Measurements from ENCODE around the gene C1QTNF12.
"Not testable (repeated sequence)": the region's sequence is repeated elsewhere in the genome, so short reads cannot be mapped to it uniquely, and the experiment has no call there.

Gene C1QTNF12

DNA sequence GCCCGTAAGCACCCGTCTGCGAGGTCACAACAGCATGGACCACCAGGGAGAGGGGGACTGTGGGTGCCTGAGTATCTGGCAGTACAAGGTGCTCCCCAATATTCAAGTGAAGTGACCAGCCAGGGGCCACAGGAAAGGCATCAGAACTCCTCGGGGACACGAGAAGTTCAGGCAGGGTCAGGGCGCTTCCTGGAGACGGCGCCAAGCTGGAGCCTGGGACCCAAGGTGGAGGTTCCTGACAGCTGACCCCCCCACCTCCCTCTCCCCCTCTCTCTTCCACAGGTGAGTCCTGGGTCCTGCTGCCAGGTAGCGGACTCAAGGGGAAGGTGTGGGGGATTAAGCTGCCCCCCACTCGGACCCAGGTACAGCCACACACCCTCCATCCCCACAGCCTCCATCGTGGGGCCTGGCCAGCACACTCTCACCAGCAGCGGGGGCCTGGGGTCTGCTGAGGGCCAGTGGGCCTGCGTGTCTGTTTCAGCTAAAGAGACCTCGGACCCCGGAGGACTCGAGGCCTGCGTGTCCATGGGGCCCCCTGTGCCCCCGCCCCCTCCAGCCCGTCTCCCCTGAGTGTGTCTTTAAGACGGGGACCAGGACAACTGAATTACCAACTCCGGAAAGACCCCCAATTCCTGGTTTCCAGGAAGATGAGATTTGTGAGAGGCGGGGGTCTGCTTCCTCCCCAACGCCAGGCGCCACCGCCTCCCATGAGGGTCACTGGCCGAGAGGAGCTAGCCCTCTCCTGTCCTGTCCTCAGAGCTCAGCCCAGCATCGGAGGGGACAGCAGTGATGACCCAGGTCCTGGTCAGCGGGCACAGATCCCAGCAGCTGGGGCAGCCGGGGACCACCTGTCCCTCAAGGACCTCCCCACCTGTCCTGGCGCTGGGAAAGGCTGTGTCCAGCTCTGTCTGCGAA is 46.3 kb downstream of the C1QTNF12 start:
- DNase-seq (ENCODE audit: low read depth in 2 of 2) = no peak

DNA sequence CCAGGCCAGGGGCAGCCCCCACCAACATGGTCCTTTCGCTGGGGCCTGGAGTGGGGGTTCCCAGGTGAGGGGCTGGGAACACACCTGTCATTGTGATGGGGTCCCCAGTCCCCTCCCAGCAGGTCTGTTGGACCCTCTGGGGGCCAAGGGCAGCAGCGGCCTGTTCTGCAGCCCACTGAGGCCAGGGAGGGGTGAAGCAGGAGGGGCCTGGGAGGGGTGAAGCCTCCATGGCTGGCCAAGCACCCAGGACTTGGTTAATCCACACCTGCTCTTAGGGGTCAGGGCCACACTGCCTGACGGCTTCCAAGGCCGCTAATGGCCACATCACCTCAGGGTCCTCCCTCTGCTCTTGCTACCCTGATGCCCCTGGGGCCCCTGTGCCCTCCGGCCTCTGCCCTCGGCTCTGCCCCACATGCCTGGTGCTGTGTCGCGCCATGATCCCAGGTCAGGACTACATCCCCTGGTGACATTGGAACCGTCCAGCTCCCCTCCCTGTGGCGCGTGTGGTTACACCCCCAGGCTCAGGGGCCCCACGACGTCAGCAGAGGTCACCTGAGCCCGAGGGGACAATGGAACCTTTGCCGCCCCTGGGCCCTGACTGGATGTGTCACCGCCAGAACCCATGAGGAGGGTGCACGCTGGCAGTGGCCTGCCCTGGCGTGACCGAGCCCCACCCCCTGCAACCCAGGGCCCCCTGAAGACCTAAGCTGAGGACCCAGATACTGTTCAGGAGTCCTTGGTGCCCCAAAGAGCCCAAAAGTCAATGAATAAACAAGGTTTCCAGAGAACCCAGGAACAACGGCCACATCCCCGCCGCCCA is 47.2 kb downstream of the C1QTNF12 start:
- DNase-seq (ENCODE audit: low read depth in 2 of 2) = no peak

DNA sequence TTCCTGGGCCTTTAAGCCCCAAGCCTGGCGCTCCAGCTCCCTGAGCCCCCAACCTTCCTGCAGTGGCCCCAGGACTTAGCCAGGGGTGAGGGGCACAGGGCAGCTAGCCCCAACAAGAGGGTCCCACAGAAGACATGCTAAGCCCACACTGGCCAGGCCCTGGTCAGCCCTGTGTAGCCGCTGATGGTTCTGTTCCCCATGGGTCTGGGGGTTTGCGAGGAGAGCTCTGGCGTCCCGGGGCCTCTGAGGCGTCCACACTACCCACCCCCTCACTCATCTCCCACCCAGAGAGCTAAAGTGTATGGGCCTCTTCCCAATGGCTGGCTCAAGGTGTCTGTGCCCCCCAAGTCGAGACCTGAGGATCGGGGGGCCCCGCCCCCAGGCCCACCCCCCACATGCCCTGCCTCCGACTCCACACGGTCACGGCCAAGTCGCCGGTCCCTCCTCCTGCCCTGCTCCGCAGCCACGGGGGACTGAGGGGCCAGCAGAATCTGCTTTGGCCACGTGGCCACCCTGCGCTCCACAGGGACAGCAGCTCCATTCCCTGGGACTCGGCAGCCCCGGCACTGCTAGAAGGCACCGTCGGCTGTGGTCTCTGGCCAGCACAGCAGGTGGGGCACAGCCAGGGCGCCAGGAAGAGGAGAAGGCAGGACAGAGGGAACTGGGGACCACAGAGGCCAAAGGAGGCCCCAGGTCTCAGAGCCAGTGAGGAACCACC is 47.9 kb downstream of the C1QTNF12 start:
- DNase-seq (ENCODE audit: low read depth in 2 of 2) = no peak

DNA sequence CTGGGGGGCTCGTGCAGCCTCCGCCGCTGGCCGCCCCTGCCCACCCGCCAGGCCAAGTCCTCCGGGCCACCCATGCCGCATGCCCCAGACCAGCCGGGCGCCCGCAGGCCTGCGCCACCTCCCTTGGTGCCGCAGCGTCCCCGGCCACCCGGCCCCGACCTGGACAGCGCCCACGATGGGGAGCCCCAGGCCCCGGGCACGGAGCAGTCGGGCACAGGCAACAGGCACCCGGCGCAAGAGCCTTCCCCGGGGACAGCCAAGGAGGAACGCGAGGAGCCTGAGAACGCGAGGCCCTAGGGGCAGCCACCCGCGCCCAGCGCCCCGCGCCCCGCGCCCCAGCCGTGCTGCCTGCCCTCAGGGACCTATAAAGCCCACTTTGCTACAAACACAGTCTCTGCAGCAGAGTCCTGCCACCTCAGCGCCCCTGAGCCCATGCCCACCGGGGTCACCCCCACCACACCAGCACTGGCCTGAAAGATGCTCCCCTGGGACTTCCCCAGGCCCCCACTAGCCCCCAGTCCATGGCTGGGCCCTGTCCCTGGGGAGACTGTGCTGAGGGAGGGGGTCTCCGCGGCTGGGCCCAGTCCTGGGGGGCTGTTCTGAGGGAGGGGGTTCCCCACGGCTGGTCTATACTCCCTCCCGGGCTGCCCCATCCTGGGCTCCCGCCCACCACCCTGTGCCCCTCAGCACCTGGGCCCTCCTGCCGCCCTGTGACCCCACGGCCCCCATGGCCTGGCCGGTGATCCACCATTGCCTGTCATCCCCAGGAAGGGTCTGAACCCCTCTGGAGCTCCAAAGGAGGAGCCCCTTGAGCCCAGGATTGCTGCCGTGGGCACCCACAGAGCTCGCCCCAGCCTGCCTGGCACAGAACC is 48.7 kb downstream of the C1QTNF12 start:
- DNase-seq (ENCODE audit: low read depth in 2 of 2) = no peak

DNA sequence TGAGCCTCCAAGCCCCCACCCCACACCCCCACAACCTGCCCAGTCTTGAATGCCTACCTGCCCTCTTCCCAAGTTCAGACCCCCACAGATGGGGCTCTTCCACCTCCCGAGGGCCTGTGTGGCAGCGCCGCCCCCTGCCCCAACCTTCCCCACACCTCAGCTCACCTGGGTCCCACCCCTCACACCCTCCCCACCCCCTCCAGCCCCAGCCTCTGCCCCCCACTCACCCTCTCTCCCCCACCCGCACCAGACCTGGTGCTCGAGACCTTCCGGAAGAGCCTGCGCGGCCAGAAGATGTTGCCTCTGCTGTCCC is 49.4 kb downstream of the C1QTNF12 start:
- no peak for DNase-seq (ENCODE audit: low read depth in 2 of 2)

DNA sequence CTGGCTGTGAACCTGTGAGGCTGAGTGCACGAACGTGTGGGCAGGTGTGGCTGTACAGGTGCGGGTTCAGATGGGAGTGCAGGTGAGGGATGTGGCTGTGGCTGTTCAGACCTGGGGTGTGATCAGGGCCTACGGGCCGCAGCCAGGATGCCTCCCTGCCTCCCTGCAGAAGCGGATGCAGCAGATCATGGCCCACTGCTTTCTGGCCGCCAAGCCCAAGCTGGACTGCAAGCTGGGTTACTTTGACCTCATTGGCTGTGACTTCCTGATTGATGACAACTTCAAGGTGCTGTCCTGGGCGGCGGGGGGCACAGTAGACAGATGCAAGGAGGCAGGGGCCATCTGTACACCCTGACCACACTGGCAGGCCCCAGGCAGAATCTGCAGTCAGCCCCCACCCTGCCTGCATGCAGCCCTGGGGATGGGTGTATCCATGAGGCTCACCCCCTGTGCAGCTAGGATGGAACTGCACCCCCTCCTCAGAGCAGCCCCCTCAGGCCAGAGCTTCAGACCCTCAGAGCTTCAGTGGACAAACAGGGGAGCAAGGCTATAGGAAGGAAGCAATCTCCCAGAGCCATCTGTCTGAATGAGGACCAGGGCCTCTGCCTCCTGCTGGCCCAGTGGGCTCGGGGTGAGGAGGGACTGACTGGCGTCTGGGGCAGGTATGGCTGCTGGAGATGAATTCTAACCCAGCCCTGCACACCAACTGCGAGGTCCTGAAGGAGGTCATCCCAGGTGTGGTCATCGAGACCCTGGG is 49.9 kb downstream of the C1QTNF12 start:
- DNase-seq (ENCODE audit: low read depth in 2 of 2) = no peak

DNA sequence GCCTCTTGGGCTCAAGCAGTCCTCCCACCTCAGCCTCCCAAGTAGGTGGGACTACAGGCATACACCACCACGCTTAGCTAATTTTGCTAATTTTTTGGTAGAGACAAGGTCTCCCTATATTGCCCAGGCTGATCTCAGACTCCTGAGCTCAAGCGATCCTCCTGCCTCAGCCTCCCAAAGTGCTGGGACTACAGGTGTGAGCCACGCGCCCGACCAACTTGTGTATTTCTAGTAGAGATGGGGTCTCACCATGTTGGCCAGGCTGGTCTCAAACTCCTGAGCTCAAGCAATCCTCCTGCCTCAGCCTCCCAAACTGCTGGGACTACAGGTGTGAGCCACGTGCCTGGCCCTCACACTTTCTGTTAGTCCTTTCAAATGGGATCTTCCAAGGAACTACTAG is 50.8 kb downstream of the C1QTNF12 start:
- DNase-seq (ENCODE audit: low read depth in 2 of 2) = not testable (repeated sequence)

DNA sequence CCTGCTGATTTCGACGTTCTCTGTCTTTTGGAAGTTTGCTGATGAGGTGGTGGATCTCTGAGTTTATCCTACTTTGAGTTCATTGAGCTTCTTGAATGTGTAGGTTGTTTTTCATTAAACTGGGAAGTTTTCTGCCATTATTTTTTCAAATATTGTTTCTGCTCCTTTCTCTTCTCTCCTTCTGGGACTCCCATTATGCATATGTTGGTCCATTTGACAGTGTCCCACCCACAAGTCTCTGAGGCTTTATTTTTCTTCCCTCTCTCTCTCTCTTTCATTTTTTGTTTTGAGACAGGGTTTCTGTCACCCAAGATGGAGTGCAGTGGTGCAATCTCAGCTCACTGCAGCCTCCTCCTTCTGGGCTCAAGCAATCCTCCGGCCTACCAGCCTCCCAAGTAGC is 51.8 kb downstream of the C1QTNF12 start:
- no peak for DNase-seq (ENCODE audit: low read depth in 2 of 2)

Measured in stimulated activated CD4-positive, alpha-beta T cell treated with anti-CD3 and anti-CD28 coated beads, Interleukin-4, amount 100 ng/mL, for 48 hours (primary cell).